ENCODE results near the gene AVL9. TPM values are rescaled to one million over a fixed set of nuclear protein-coding genes. Genes with fewer than 3 reads are reported as not detected.
"Not testable (repeated sequence)": the region's sequence is repeated elsewhere in the genome, so short reads cannot be mapped to it uniquely, and the experiment has no call there.

The AVL9 gene
- total RNA-seq (33.5 TPM), polyA plus RNA-seq (14.2 TPM)

DNA sequence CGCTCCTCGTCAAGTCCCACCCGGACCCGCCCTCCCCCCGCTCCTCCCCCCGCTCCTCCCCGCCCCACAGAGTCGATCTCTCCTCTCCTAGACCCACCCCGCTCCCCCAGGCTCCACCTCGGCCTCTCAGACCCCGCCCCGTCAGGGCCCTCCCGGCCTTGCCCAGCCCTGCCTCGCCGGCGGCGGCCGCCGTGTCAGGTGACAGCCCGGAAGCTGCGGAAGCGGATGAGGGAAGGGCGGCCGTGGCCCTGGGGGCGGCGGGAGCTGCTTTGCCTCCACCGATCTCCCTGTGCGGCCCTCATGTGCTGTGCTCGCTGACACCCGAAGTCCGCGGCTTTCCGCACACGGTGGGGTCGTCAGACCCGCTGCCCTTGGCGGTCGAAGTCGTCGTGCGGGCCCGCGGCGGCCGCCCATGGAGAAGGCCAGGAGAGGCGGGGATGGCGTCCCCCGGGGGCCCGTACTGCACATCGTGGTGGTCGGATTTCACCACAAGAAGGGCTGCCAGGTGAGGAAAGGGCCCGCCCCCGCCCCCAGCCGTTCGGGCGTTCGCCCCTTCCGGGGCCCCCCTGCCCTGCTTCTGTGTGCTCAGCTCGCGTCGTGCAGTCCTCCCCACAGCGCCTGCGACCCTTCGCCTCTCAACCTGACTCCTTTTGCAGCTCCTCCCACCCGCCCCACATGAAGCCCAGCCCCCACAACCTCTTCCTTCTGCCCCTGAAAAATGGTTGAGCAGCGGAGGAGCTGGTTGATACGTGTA is at the start of gene AVL9:
Gene AVL9, plus strand, starts transcription at position 192 of the 754 bp plus-strand sequence. Its CDS starts 221 bp downstream, at position 413.
- Histone ChIP-seq H3K4me1 (ENCODE audit: insufficient read depth) (no peaks in the 10 kb centered on the region), H3K4me3 (ENCODE audit: low read depth, low read length) (peak within 1 kb of the TSS; percentile 94), H3K36me3 (ENCODE audit: insufficient read depth) (no peaks in the 10 kb centered on the region), H3K27ac (ENCODE audit: low read depth) (peak within 1 kb of the TSS; percentile 94)
- 1% methylated on average over 67 of the region's 67 CpGs for WGBS
- peak; percentile 85 for DNase-seq (ENCODE audit: extremely low spot score)

DNA sequence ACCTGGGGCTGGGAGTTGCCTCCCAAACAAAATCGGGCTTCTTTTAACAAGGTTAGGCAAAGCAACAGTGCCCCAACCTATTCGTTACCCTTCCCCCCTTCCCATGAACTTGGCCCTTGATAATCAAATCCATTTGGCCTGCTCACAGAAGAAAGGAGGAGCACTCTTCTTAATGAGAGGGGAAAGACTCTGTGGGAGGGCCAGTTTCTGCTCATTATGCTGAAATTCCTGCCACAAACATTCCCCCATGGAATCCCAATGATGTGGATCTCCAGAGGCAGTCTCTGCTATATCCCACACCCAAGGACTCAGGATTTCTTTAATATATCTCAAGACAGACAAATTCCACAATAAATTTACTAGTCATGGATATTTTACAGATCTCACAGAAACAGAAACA is 48.1 kb upstream of the AVL9 start:
- Histone ChIP-seq H3K4me1 (ENCODE audit: insufficient read depth) (no peaks in the 10 kb centered on the region), H3K4me3 (ENCODE audit: low read depth, low read length) (no peak overlapping the region), H3K27ac (ENCODE audit: low read depth) (no peak overlapping the region), H3K36me3 (ENCODE audit: insufficient read depth) (no peaks in the 10 kb centered on the region)
- no peak for DNase-seq (ENCODE audit: extremely low spot score)
- 68% methylated on average over 2 of the region's 2 CpGs for WGBS

DNA sequence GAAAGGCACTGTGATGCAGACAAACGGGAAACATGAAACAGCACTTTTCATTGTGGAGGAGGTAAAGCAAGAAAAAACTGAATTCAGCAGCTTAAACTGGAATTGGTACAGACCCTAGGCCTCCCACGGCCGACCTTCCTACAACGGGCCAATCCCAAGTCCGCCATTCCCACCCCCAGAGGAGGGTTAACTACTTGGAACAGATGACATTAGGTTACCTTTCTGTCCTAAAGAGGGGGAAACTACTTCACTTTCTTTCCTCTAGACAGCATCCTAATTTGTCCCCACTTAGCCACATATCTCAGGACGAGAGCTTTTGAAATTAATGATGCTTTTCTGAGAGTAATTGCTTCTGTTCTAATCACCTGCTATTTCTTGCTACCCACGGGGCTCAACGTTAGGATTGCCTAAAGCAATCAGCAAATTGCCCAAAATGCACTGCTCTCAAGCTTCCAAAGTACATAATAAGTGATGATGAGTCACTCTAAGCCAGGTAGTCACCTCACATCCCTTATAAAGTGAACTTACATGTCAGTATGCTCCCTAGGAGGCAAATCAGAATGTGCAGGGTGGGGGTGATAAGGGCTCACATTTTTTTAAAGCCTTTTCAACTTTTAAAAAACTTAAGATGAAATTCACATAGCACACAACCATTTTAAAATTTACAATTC is 41.8 kb upstream of the AVL9 start:
- DNase-seq (ENCODE audit: extremely low spot score) = no peak
- no peak overlapping the region for H3K27ac ChIP-seq (ENCODE audit: low read depth)
- H3K4me1 ChIP-seq (ENCODE audit: insufficient read depth) = no peaks in the 10 kb centered on the region
- H3K4me3 ChIP-seq (ENCODE audit: low read depth, low read length) = no peak overlapping the region
- 64% methylated on average over 8 of the region's 8 CpGs for WGBS
- no peaks in the 10 kb centered on the region for H3K36me3 ChIP-seq (ENCODE audit: insufficient read depth)

DNA sequence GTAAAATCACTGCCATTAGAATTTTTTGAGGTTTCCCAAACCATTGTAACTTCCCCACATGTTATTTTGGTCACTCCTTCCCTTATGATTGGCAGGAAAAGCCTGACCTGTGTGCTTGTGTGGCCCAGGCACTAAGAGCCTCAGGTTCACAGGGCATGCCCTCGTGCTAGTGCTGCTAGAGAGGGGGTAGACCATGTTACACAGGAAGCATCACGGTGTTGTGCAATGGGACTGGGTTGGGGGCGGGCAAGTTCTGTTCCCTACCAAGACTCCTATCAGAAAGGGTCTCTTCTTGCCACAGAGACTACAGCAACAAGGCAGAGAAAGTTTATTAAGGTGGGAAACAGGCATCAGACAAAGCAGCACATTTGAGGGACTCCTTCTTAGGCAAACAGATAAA is 37.3 kb upstream of the AVL9 start:
- no peak overlapping the region for H3K4me3 ChIP-seq (ENCODE audit: low read depth, low read length)
- H3K36me3 ChIP-seq (ENCODE audit: insufficient read depth) = no peaks in the 10 kb centered on the region
- H3K4me1 ChIP-seq (ENCODE audit: insufficient read depth) = no peaks in the 10 kb centered on the region
- H3K27ac ChIP-seq (ENCODE audit: low read depth) = no peak overlapping the region
- DNase-seq (ENCODE audit: extremely low spot score) = no peak
- WGBS = 74% methylated on average over 3 of the region's 3 CpGs

DNA sequence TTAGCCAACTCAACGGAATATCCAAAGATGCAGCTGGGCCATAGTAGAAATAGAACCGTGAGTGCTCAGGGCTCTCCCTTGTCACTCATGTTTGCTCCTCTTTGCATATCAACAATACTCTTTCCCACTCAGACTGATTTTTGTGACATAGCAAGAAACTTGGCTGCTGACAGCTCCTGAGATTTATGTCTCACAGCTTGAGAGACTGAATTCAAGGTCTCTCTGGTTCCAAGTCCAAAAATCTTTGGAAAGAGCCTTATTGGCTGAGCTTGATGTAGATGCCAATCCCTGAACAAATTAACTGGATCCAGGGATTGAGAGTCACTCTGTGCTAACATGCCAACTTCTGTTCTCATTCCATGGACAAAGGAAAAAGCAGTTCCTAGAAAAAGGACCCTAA is 35.5 kb upstream of the AVL9 start:
- Histone ChIP-seq H3K4me1 (ENCODE audit: insufficient read depth) (no peaks in the 10 kb centered on the region), H3K36me3 (ENCODE audit: insufficient read depth) (no peaks in the 10 kb centered on the region), H3K27ac (ENCODE audit: low read depth) (no peak overlapping the region), H3K4me3 (ENCODE audit: low read depth, low read length) (no peak overlapping the region)
- 88% methylated on average over 2 of the region's 2 CpGs for WGBS
- no peak for DNase-seq (ENCODE audit: extremely low spot score)

DNA sequence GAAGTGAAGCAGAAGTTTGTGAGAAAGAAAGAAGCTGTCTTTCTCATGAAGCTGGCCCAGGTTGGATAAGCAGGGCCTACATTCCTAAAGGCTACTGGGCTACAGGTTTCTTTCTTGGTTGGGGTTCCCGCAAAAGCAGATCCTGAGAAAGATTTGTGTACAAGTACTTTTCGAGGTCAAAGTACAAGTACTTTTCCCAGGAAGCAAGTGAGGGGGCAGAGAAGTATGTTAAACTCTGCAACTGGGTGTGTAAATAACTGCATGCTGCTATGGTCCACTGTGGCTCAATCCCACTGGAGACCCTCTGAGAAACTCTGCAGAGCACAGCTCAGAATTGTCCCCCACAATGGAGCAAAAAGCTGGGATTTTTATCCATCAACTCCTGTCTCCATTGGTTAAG is 33.8 kb upstream of the AVL9 start:
- H3K4me3 ChIP-seq (ENCODE audit: low read depth, low read length) = no peak overlapping the region
- no peaks in the 10 kb centered on the region for H3K36me3 ChIP-seq (ENCODE audit: insufficient read depth)
- no peaks in the 10 kb centered on the region for H3K4me1 ChIP-seq (ENCODE audit: insufficient read depth)
- DNase-seq (ENCODE audit: extremely low spot score) = no peak
- WGBS = 83% methylated on average over 2 of the region's 2 CpGs
- H3K27ac ChIP-seq (ENCODE audit: low read depth) = no peak overlapping the region

DNA sequence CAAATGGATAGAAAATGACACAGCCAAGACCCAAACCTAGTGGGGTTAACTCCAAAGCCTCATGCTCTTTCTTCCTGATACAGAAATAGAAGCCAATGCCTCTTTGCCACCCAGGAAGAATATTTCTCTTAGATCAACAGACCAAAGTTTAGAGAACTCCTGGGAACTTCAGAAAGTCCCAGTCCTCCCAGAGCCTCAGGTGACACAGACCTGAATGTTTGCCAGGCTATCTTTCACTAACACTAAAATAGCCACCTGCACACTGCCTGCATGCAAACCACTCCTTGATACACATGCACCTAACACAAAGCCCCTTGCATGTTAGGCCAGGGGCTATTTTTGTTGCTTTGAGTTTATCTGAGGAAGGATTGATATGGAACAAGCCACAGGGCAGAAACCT is 32.8 kb upstream of the AVL9 start:
- Histone ChIP-seq H3K36me3 (ENCODE audit: insufficient read depth) (no peaks in the 10 kb centered on the region), H3K4me1 (ENCODE audit: insufficient read depth) (no peaks in the 10 kb centered on the region), H3K27ac (ENCODE audit: low read depth) (no peak overlapping the region), H3K4me3 (ENCODE audit: low read depth, low read length) (no peak overlapping the region)
- DNase-seq (ENCODE audit: extremely low spot score) = no peak

DNA sequence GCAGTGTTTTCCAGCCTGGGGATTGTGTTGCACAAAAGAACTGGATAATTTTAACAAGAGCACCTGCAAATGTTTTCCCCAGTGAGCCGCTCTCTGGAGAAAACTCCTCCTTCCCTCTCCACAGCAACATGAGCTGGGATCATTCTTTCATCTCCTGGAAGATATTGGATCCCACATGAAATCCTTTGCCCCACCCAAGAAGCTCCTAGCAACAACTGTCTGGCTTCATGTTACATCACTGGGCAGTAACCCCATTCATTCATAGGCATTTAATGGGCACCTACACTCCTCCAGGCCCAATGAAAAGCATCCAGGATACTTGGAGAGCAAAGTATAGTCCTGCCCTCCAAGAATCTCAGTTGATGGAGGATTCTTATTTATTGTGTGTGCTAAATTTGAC is 32.3 kb upstream of the AVL9 start:
- DNase-seq (ENCODE audit: extremely low spot score) = no peak
- H3K36me3 ChIP-seq (ENCODE audit: insufficient read depth) = no peaks in the 10 kb centered on the region
- WGBS = 56% methylated on average over 1 of the region's 1 CpG
- H3K4me3 ChIP-seq (ENCODE audit: low read depth, low read length) = no peak overlapping the region
- H3K27ac ChIP-seq (ENCODE audit: low read depth) = no peak overlapping the region
- H3K4me1 ChIP-seq (ENCODE audit: insufficient read depth) = no peaks in the 10 kb centered on the region

DNA sequence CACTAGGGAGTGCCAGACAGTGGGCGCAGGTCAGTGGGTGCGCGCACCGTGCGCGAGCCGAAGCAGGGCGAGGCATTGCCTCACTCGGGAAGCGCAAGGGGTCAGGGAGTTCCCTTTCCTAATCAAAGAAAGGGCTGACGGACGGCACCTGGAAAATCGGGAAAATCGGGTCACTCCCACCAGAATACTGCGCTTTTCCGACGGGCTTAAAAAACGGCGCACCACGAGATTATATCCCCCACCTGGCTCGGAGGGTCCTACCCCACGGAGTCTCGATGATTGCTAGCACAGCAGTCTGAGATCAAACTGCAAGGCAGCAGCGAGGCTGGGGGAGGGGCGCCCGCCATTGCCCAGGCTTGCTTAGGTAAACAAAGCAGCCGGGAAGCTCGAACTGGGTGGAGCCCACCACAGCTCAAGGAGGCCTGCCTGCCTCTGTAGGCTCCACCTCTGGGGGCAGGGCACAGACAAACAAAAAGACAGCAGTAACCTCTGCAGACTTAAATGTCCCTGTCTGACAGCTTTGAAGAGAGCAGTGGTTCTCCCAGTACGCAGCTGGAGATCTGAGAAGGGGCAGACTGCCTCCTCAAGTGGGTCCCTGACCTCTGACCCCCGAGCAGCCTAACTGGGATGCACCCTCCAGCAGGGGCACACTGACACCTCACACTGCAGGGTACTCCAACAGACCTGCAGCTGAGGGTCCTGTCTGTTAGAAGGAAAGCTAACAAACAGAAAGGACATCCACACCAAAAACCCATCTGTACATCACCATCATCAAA is 30.5 kb upstream of the AVL9 start:
- H3K4me1 ChIP-seq (ENCODE audit: insufficient read depth); H3K4me3 ChIP-seq (ENCODE audit: low read depth, low read length); H3K27ac ChIP-seq (ENCODE audit: low read depth); H3K36me3 ChIP-seq (ENCODE audit: insufficient read depth); DNase-seq (ENCODE audit: extremely low spot score): not testable (repeated sequence)
- WGBS = 88% methylated on average over 13 of the region's 30 CpGs

DNA sequence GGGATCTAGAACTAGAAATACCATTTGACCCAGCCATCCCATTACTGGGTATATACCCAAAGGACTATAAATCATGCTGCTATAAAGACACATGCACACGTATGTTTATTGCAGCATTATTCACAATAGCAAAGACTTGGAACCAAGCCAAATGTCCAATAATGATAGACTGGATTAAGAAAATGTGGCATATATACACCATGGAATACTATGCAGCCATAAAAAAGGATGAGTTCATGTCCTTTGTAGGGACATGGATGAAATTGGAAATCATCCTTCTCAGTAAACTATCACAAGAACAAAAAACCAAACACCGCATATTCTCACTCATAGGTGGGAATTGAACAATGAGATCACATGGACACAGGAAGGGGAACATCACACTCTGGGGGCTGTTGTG is 25.3 kb upstream of the AVL9 start:
- H3K4me3 ChIP-seq (ENCODE audit: low read depth, low read length); DNase-seq (ENCODE audit: extremely low spot score); H3K36me3 ChIP-seq (ENCODE audit: insufficient read depth); H3K27ac ChIP-seq (ENCODE audit: low read depth); H3K4me1 ChIP-seq (ENCODE audit: insufficient read depth): not testable (repeated sequence)
- WGBS = no CpG with 5 or more reads among the region's 2 CpGs

DNA sequence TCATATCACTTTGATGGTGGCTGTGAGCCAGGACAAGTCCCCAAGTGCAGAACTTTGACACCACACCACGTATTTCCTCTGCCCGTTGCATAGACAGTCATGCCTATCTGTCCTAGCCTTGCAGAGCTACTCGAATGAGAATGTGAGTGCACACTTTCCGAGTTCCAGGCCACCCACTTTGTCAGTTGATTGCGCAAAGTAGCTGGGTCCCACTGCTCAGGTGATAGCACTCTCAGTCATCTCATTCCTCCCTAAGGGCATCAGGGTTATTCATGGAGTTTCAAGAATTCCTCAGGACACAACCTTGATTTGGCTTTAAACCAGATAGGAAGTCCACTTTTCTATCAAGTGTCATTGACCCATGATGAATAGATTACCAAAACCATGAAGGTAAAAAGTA is 24.4 kb upstream of the AVL9 start:
- WGBS = 72% methylated on average over 5 of the region's 5 CpGs
- no peak for DNase-seq (ENCODE audit: extremely low spot score)
- Histone ChIP-seq H3K4me1 (ENCODE audit: insufficient read depth) (no peaks in the 10 kb centered on the region), H3K27ac (ENCODE audit: low read depth) (no peak overlapping the region), H3K4me3 (ENCODE audit: low read depth, low read length) (no peak overlapping the region), H3K36me3 (ENCODE audit: insufficient read depth) (no peaks in the 10 kb centered on the region)

DNA sequence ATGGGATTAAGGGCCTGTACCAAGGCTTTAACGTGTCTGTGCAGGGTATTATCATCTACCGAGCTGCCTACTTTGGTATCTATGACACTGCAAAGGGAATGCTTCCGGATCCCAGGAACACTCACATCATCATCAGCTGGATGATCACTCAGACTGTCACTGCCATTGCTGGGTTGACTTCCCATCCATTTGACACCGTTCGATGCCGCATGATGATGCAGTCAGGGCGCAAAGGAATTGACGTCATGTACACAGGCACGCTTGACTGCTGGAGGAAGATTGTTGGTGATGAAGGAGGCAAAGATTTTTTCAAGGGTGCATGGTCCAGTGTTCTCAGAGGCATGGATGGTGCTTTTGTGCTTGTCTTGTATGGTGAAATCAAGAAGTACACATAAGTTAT is 23.3 kb upstream of the AVL9 start:
- Histone ChIP-seq H3K27ac (ENCODE audit: low read depth) (no peak overlapping the region), H3K4me1 (ENCODE audit: insufficient read depth) (no peaks in the 10 kb centered on the region), H3K4me3 (ENCODE audit: low read depth, low read length) (no peak overlapping the region), H3K36me3 (ENCODE audit: insufficient read depth) (no peaks in the 10 kb centered on the region)
- DNase-seq (ENCODE audit: extremely low spot score) = no peak
- 82% methylated on average over 9 of the region's 9 CpGs for WGBS

DNA sequence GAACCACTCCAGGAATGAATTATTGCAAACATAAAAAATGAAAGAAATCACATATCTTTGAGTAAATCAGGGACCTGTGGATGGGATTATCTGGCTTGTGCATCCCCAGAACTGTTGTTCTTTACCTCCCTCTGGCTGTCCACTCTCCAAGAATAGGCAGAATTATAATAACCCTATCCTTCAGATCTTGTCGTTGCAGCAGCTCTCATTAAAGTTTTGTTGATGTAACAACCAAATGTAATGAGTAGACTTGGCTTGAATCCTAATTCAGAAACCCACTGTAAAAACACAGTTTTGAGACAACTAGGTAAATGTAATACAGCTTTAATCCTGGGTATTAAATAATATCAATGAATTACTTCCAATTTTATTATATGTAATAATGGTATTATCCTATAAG is 21.3 kb upstream of the AVL9 start:
- no peak for DNase-seq (ENCODE audit: extremely low spot score)
- no peak overlapping the region for H3K27ac ChIP-seq (ENCODE audit: low read depth)
- no peaks in the 10 kb centered on the region for H3K4me1 ChIP-seq (ENCODE audit: insufficient read depth)
- WGBS = 52% methylated on average over 1 of the region's 1 CpG
- H3K36me3 ChIP-seq (ENCODE audit: insufficient read depth) = no peaks in the 10 kb centered on the region
- H3K4me3 ChIP-seq (ENCODE audit: low read depth, low read length) = no peak overlapping the region

All from urinary bladder (tissue), 4 donors.